Suprapubic skin (tissue), 4 donors: ENCODE results near the gene SCTR. TPM values are rescaled to one million over a fixed set of nuclear protein-coding genes. Genes with fewer than 3 reads are reported as not detected.

ENCODE experiments used
- DNase-seq, 2 donors: peaks; one replicate each; pipeline ENCODE4 v3.0.0-alpha.2; 2019; ENCODE audit warnings: low spot score in 2 of 2
- H3K27ac ChIP-seq: fragments of 200-600 bp; sonication (generic); one replicate; pipeline ENCODE4 v1.5.1; 2019
- H3K27me3 ChIP-seq: fragments of 200-600 bp; sonication (generic); one replicate; pipeline ENCODE4 v1.5.1; 2019
- H3K36me3 ChIP-seq: fragments of 200-600 bp; sonication (generic); one replicate; pipeline ENCODE4 v1.5.1; 2019
- H3K4me1 ChIP-seq: fragments of 200-600 bp; sonication (generic); one replicate; pipeline ENCODE4 v1.5.1; 2019
- H3K4me3 ChIP-seq: fragments of 200-600 bp; sonication (generic); one replicate; pipeline ENCODE4 v1.5.1; 2019; ENCODE audit warnings: mild to moderate bottlenecking
- H3K9me3 ChIP-seq: fragments of 200-600 bp; sonication (generic); one replicate; pipeline ENCODE4 v1.5.1; 2019
- EP300 ChIP-seq: sonication (generic); formaldehyde crosslinking; IDR thresholded peaks from one replicate; pipeline ENCODE4 v1.6.1; 2017; ENCODE audit warnings: antibody characterized with exemption
- POLR2A ChIP-seq, 2 donors: fragments of 450-650 bp; IDR thresholded peaks; one replicate each; pipeline ENCODE4 v1.6.1; 2017; ENCODE audit warnings: antibody characterized with exemption in 2 of 2, mild to moderate bottlenecking in 2 of 2, moderate library complexity in 2 of 2
- POLR2AphosphoS5 ChIP-seq, 3 donors: sonication (generic); formaldehyde crosslinking; IDR thresholded peaks; one replicate each; pipeline ENCODE4 v1.6.1; 2017; ENCODE audit warnings: antibody characterized with exemption in 3 of 3
- WGBS: methylation state at CpG from one replicate; pipeline ENCODE4 v1.1.5; 2018; 5-methylcytosine and 5-hydroxymethylcytosine counted together
- total RNA-seq, 4 donors: library from RNA; depleted of rRNA; stranded (reverse); fragments of >200 nt; gene quantifications; one replicate each; pipeline ENCODE4 v1.1.0, GENCODE V29; 2016
- TF ChIP-seq, protein P1 (sequence below), 2 donors: fragments of 200-600 bp in 1 of 2; fragments of 450-650 bp in 1 of 2; sonication (generic) in 1 of 2; IDR thresholded peaks; one replicate each; pipeline ENCODE4 v1.5.1; 2016 to 2019; ENCODE audit warnings: antibody characterized with exemption in 2 of 2, mild to moderate bottlenecking in 1 of 2, moderate library complexity in 1 of 2

The SCTR gene
- total RNA-seq, 4 donors from 2014 or later, result not detected

DNA sequence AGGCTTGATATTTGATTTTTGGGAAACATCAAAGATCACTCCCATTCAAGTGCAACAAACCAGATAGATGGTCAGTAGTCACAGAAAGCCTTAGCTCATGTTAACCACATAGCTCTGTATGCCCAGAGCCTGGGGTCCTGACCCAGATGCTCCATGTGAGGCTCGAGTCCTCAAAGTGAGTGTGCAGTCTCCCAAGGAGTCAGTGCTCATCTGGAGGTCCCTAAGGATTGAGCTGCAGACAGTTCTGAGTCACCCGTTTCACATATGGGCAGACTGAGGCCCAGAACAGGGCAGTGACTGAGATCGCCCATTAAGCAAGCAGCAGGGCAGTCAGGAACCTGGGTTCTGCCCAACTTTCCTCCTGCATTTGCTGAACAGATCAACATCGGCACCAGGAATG lies 83.4 kb downstream of the SCTR start:
- DNase-seq, result no peak
- WGBS, result 81% methylated on average over 4 of the region's 4 CpGs
- Histone ChIP-seq H3K9me3 (no peaks in the 10 kb centered on the region), H3K4me1 (no peaks in the 10 kb centered on the region), H3K36me3 (no peaks in the 10 kb centered on the region), H3K27me3 (no peaks in the 10 kb centered on the region), H3K4me3 (no peak overlapping the region), H3K27ac (no peak overlapping the region)
- TF ChIP-seq EP300, result no peak
- TF ChIP-seq, protein P1, sequence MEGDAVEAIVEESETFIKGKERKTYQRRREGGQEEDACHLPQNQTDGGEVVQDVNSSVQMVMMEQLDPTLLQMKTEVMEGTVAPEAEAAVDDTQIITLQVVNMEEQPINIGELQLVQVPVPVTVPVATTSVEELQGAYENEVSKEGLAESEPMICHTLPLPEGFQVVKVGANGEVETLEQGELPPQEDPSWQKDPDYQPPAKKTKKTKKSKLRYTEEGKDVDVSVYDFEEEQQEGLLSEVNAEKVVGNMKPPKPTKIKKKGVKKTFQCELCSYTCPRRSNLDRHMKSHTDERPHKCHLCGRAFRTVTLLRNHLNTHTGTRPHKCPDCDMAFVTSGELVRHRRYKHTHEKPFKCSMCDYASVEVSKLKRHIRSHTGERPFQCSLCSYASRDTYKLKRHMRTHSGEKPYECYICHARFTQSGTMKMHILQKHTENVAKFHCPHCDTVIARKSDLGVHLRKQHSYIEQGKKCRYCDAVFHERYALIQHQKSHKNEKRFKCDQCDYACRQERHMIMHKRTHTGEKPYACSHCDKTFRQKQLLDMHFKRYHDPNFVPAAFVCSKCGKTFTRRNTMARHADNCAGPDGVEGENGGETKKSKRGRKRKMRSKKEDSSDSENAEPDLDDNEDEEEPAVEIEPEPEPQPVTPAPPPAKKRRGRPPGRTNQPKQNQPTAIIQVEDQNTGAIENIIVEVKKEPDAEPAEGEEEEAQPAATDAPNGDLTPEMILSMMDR (IDR thresholded peaks at IDR 0.05), result no peak

DNA sequence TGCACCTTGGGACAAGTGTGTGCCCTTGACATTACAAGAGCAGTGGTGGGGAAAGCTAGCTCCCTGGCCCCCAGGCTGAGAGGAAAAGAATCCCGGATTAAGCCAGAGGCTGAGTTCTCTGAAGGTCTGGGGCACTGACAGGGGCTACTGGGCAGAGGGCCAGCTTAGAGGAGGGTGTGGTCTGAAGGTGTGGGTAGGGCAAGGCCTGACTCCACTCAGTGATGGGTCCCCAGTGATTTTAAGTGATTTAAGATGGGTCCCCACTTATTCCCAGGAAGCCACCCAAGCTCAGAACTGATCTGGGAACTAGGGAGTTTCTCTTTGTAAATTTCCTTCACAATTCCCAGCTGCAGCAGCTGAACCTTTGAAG lies 83.8 kb downstream of the SCTR start:
- TF ChIP-seq POLR2AphosphoS5 (IDR thresholded peaks at IDR 0.05) (no peak), POLR2A (IDR thresholded peaks at IDR 0.05) (no peak), EP300 (no peak)
- TF ChIP-seq, protein P1 (IDR thresholded peaks at IDR 0.05), result no peak
- WGBS, result 69% methylated on average over 1 of the region's 1 CpG
- no peak for DNase-seq

DNA sequence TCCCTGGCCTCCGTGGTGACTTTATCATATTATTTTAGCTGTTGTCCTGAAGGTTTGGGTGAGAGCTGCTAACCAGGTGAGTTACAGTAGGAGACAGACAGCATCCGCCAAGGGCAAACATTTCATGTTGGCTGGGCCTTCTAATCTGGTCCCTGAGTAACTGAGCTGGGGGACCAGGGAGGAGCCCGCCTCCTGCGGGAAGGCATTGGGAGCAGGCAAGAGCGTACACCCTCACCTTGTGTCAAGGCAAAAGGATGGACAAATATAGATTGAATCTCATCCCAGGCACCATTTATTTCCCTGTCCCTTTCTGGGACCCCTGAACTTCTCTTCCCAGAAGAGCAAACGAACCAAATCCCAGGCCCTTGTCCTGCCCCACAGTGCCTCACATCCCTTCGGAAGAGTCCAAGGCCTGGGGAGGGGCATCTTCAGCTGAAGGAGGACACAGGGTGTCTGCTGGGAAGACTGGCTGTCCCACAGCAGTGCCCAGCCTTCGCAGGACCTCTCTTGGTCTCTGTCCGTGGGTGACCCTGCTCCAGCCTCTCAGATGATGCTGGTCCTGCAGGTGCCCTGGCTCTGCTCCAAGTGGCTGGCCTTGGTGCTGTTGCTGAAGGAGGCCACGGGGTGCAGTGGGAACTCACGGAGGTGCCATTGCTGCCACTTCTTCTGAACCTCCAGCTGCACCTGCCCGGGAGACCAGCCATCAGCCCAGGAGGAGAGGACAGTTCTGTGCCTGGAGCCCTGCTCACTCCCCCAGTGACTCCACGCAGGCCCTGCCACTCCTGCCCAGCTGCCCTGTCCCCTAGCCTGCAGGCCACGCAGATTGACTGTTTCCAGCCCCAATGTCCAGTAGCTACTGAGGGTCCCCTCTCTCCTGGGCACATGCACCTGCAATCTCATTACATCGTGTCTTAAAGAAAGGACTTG lies 84.4 kb downstream of the SCTR start:
- peaks cover under 1% of the 10 kb centered on the region for H3K4me1 ChIP-seq
- no peaks in the 10 kb centered on the region for H3K36me3 ChIP-seq
- TF ChIP-seq, protein P1 (IDR thresholded peaks at IDR 0.05), result no peak
- TF ChIP-seq POLR2AphosphoS5 (IDR thresholded peaks at IDR 0.05), result no peak
- TF ChIP-seq EP300, result no peak
- H3K4me3 ChIP-seq, result no peak overlapping the region
- no peaks in the 10 kb centered on the region for H3K27me3 ChIP-seq
- no peak for DNase-seq
- no peaks in the 10 kb centered on the region for H3K9me3 ChIP-seq
- no peak overlapping the region for H3K27ac ChIP-seq
- 82% methylated on average over 10 of the region's 15 CpGs for WGBS

More for the DNA sequence above, 83.8 kb downstream of the SCTR start:
- Histone ChIP-seq H3K9me3 (no peaks in the 10 kb centered on the region), H3K36me3 (no peaks in the 10 kb centered on the region), H3K27ac (no peak overlapping the region), H3K27me3 (no peaks in the 10 kb centered on the region), H3K4me1 (no peaks in the 10 kb centered on the region), H3K4me3 (no peak overlapping the region)

DNA sequence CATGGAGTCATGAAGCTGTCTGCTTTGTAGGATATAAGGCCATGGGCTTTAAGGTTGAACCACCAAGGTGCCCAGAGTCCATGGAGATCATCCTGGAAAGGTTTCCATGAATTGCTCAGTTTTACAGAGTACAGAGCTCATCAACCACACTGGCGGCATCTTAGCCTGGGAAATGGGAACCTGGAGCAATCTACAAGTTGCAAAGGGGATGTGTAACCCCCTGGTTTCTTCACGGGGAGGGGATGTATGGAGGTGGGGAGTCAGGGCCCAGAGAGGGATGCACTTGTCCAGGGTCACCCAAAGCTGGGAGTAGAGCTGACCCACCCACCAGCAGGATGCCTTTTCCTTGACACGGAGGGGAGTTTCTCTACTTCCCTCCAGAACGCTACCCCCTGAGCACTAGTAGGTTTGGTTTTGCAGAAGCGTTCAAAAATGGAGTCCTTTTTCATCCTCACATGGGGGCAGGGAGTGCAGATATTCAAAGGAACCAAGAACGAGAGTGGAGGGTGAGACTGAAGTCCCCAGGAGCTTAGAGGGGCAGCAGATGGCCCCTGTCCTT lies 85.5 kb downstream of the SCTR start:
- no peak overlapping the region for H3K27ac ChIP-seq
- no peaks in the 10 kb centered on the region for H3K27me3 ChIP-seq
- no peak for DNase-seq
- no peaks in the 10 kb centered on the region for H3K36me3 ChIP-seq
- WGBS, result 97% methylated on average over 6 of the region's 6 CpGs
- TF ChIP-seq POLR2A (IDR thresholded peaks at IDR 0.05), result no peak
- TF ChIP-seq, protein P1 (IDR thresholded peaks at IDR 0.05), result no peak
- TF ChIP-seq EP300, result no peak
- TF ChIP-seq POLR2AphosphoS5 (IDR thresholded peaks at IDR 0.05), result no peak
- H3K4me1 ChIP-seq, result peaks cover 5% of the 10 kb centered on the region
- H3K4me3 ChIP-seq, result no peak overlapping the region
- no peaks in the 10 kb centered on the region for H3K9me3 ChIP-seq

DNA sequence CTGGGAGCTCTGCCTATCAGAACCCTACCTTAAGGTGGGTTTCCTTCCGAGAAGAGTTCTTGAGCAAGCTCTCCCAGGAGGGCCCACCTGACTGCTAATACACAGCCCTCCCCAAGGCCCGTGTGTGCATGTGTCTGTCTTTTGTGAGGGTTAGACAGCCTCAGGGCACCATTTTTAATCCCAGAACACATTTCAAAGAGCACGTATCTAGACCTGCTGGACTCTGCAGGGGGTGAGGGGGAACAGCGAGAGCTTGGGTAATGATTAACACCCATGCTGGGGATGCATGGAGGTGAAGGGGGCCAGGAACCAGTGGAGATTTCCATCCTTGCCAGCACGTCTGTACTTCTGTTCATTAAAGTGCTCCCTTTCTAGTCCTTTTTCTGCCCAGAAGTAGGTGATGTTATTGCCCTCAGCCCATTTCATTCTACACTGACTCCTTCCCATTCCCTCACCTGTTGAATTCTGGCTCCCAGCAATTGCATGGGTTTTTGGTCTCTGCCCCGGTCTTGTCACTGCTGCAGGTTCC lies 86.1 kb downstream of the SCTR start:
- H3K9me3 ChIP-seq, result no peaks in the 10 kb centered on the region
- no peak overlapping the region for H3K4me3 ChIP-seq
- no peaks in the 10 kb centered on the region for H3K36me3 ChIP-seq
- TF ChIP-seq EP300 (no peak), POLR2A (IDR thresholded peaks at IDR 0.05) (no peak), POLR2AphosphoS5 (IDR thresholded peaks at IDR 0.05) (no peak)
- TF ChIP-seq, protein P1 (IDR thresholded peaks at IDR 0.05), result no peak
- peaks cover 5% of the 10 kb centered on the region for H3K4me1 ChIP-seq
- WGBS, result 87% methylated on average over 6 of the region's 6 CpGs
- no peak overlapping the region for H3K27ac ChIP-seq
- no peak for DNase-seq
- no peaks in the 10 kb centered on the region for H3K27me3 ChIP-seq
